ENCODE measurements around the gene RPA4.
"Not testable (repeated sequence)": the region's sequence is repeated elsewhere in the genome, so short reads cannot be mapped to it uniquely, and the experiment has no call there.

RPA4 gene

GRCh38 chrX:96883608-96884007, at the start of gene RPA4:
RPA4 (plus strand) TSS chrX:96883908; CDS start chrX:96884311, 403 bp downstream.
- no peak for DNase-seq

GRCh38 chrX:96834137-96834536, 49.6 kb upstream of the RPA4 start:
- no peak for DNase-seq

GRCh38 chrX:96835660-96836289, 47.9 kb upstream of the RPA4 start:
- no peak for DNase-seq

- DNase-seq, result no peak
These were observed 45.9 kb upstream of the RPA4 start for GRCh38 chrX:96837808-96838207.

GRCh38 chrX:96838537-96838936, 45.2 kb upstream of the RPA4 start:
- no peak for DNase-seq

DNA sequence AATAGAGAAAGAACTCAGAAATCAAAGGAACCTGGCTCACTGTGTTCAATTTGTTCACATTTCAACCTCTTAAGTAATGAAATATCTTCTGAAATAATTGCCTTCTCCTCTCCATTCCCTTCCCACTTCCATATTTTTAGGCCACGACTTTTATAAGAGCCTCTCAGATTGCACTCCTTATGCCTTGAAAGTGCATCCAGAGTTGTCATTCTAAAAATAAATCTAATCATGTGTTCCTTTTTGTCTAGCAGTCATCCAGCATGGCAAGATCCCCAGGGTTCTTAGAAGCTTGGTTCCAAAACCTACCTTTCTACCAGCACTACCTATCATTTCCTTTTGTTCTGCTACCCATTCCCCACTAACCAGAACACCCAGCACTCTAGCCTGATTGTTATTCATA, 42.4 kb upstream of the RPA4 start:
- DNase-seq, result no peak

- DNase-seq, result not testable (repeated sequence)
These were observed 41.8 kb upstream of the RPA4 start for GRCh38 chrX:96841866-96842265.

- no peak for DNase-seq
These were observed 40.1 kb upstream of the RPA4 start for GRCh38 chrX:96843566-96843965.

- DNase-seq, result no peak
These were observed 36.9 kb upstream of the RPA4 start for GRCh38 chrX:96846841-96847240.

DNA sequence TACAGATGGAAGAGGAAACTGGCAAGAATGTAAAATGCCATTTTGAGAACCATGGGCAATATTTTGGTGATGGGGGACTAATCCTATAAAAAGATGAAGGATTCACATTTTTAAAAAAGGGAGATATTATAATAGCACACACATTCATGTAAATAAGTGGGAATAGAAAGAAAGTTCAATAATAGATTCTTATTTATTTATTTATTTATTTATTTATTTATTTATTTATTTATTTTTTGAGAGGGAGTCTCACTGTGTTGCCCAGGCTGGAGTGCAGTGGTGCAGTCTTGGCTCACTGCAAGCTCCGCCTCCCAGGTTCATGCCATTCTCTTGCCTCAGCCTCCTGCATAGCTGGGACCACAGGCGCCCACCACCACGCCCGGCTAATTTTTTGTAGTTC, 24.3 kb upstream of the RPA4 start:
- not testable (repeated sequence) for DNase-seq

DNA sequence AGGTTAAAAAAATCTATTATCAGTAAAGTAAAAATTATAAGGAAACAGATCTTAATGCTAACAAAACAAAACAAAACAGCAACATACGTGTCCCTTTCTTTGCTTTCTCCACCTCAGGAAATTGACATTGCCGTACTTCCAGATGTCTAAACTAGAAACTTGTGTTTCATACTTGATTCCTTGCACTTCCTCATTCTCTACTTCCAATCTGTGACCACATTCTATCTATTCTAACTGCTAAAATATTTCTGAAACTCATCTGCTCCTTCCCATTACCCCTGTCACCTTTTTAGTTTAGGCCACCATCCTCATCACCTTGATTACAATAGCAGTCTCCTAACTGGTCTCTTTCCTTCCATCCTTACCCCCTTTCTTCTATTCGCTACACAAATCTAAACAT, 22.5 kb upstream of the RPA4 start:
- DNase-seq, result no peak

- DNase-seq, result no peak
These were observed 22.0 kb upstream of the RPA4 start for GRCh38 chrX:96861661-96862060.

- no peak for DNase-seq
These were observed 319 bp downstream of the RPA4 start for GRCh38 chrX:96884027-96884426.

DNA sequence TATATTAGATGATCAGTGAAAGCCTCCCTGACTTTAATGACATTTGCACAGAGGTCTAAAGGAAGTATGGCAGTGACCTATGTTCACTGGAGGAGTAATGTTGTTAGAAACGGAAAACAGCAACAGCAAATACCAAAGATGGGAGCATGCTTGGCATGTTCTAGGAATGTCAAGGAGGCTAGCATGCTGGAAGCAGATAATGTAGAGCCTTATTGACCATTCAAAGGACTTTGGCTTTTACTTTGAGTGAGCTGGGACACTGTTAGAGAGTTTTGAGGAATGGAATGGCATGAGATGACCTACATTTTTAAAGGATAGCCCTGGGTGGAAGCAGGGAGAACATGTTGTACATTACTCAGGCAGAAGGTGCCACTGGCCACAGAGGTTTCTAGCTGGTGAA, 6.0 kb downstream of the RPA4 start:
- DNase-seq, result no peak

DNA sequence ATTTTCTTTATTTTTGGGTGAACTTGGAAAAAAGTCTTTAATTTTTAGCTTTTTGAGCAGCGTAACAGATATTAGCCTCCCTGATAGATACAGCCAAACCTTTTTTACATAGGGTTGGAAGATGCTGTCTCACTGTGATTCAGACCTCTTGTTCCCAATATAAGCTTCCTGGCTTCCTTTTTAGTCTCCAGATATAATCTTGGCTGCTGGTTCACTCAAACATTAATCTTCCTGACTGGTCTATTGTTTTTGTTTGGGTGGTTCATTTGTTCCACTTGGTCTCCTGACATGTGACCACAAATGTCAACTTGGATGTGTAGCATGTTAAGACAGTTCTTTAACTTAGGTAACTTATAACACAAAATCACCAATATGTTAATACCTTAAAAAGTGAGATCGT, 23.0 kb downstream of the RPA4 start:
- DNase-seq, result no peak

DNA sequence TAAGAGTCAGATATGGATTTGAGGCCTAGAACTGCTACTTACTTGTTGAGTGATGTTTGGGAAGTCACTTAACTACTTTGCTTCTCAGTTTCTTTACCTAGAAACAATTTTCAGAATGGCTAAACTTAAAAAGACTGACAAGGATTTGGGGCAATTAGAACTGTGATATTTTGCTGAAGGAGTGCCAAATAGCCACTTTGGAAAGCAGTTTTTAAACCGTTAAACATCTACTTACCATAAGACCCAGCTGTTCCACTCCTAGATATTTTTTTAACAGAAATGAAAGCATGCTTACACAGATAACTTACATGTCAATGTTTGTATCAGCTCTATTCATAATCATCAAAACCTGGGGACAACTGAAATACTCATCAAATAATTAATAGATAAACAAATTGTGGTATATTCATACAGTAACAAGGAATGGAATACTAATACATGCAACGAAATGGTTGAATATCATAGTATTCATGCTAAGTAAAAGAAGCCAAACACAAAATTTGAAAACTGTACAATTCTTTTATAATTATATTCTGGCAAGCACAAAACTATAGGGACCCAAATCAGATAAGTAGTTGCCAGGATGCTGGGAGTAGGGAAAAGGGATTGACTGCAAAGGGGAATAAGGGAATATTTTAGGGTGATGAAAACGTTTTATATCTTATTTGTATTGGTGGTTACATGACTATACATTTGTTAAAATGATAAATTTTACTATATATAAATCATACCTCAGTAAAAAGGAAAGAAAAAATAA, 24.0 kb downstream of the RPA4 start:
- no peak for DNase-seq

DNA sequence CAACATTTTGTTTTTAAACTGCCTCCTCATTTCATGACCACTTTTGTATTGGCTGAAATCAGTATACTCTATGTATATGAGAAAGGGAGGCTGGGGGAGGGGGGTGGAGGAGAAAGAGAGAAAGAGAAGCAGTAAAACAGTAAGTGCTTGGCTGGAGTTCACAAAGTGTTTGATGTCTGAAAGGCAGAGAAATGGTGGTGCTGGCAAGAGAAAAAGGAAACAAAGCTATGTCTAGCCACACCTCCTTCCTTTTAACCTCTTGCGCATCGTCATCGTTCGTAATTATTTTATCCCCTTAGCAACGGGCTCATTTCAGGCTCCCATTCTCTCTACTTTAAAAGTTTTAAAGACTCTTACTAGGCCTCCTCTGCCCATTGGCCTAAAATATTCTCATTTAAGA, 25.6 kb downstream of the RPA4 start:
- DNase-seq, result no peak

DNA sequence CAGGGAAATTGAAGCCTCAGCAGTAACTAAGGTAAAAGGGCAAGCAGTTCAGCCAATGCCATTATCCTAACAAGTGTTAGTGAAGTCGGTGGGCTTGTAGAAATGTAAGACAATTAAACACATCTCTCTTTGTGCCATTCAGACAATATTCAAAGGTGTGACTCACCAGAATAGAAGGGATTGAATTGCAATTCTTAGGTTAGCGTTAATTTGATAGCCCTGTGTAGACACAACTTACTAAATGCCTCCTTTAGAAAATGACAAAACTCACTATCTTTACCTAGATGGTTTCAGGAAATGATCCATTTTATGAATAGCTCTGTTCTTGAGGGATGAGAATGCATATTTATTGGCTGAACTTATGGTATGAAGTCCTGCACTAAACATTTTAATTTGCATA, 35.2 kb downstream of the RPA4 start:
- DNase-seq, result no peak

DNA sequence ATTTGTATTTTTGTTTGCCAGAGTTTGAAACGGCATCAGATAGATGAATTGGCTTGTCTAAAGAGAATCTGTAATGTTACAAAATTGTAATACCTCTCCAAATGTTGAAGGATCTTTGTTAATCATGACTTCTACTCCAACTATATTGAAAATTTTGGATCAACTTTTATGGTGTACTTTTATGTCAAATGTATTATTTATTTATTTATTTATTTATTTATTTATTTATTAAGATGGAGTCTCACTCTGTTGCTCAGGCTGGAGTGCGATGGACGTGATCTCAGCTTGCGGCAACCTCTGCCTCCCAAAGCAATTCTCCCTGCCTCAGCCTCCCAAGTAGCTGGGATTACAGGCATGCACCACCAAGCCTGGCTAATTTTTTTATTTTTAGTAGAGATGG, 36.0 kb downstream of the RPA4 start:
- DNase-seq, result no peak

- DNase-seq, result no peak
These were observed 40.9 kb downstream of the RPA4 start for GRCh38 chrX:96924581-96924980.

- DNase-seq, result no peak
These were observed 45.3 kb downstream of the RPA4 start for GRCh38 chrX:96929036-96929435.
